ENCODE data around the gene KIAA1586.
A peak's percentile ranks its signal among the peaks of the same experiment; 100 is the strongest.
"Not testable (repeated sequence)": the region's sequence is repeated elsewhere in the genome, so short reads cannot be mapped to it uniquely, and the experiment has no call there.

The KIAA1586 gene

GRCh38 chr6:57046332-57047256 is at the start of gene KIAA1586:
KIAA1586 (plus strand) TSS chr6:57046693; CDS start chr6:57046756, 63 bp downstream.
- peak; percentile 97 for DNase-seq

- DNase-seq = no peak
Observed at GRCh38 chr6:56999049-56999448, 47.4 kb upstream of the KIAA1586 start.

- DNase-seq = not testable (repeated sequence)
Observed at GRCh38 chr6:56999748-57000147, 46.7 kb upstream of the KIAA1586 start.

- no peak for DNase-seq
Observed at GRCh38 chr6:57002197-57002596, 44.3 kb upstream of the KIAA1586 start.

- no peak for DNase-seq
Observed at GRCh38 chr6:57004292-57004691, 42.2 kb upstream of the KIAA1586 start.

- DNase-seq = no peak
Observed at GRCh38 chr6:57006101-57006500, 40.4 kb upstream of the KIAA1586 start.

GRCh38 chr6:57008069-57008468 is 38.4 kb upstream of the KIAA1586 start:
- not testable (repeated sequence) for DNase-seq

- DNase-seq = peak; percentile 38
Observed at GRCh38 chr6:57013521-57013926, 33.0 kb upstream of the KIAA1586 start.

- DNase-seq = peak; percentile 72
Observed at GRCh38 chr6:57017069-57017468, 29.4 kb upstream of the KIAA1586 start.

GRCh38 chr6:57017841-57018240 is 28.7 kb upstream of the KIAA1586 start:
- DNase-seq = peak; percentile 19

- DNase-seq = peak; percentile 34
Observed at GRCh38 chr6:57019434-57019833, 27.1 kb upstream of the KIAA1586 start.

- peak; percentile 86 for DNase-seq
Observed at GRCh38 chr6:57021086-57021720, 25.3 kb upstream of the KIAA1586 start.

GRCh38 chr6:57024321-57024720 is 22.2 kb upstream of the KIAA1586 start:
- no peak for DNase-seq

GRCh38 chr6:57024775-57025174 is 21.7 kb upstream of the KIAA1586 start:
- DNase-seq = no peak

- DNase-seq = no peak
Observed at GRCh38 chr6:57026001-57026400, 20.5 kb upstream of the KIAA1586 start.

GRCh38 chr6:57027301-57027700 is 19.2 kb upstream of the KIAA1586 start:
- DNase-seq = no peak

GRCh38 chr6:57029213-57029612 is 17.3 kb upstream of the KIAA1586 start:
- DNase-seq = no peak

- DNase-seq = no peak
Observed at GRCh38 chr6:57033228-57033627, 13.3 kb upstream of the KIAA1586 start.

- no peak for DNase-seq
Observed at GRCh38 chr6:57035549-57035948, 10.9 kb upstream of the KIAA1586 start.

GRCh38 chr6:57038906-57039305 is 7.6 kb upstream of the KIAA1586 start:
- no peak for DNase-seq

GRCh38 chr6:57040011-57040410 is 6.5 kb upstream of the KIAA1586 start:
- DNase-seq = peak; percentile 62

- not testable (repeated sequence) for DNase-seq
Observed at GRCh38 chr6:57044061-57044460, 2.4 kb upstream of the KIAA1586 start.

- no peak for DNase-seq
Observed at GRCh38 chr6:57044568-57044967, 1.9 kb upstream of the KIAA1586 start.

- not testable (repeated sequence) for DNase-seq
Observed at GRCh38 chr6:57047257-57047585, 728 bp downstream of the KIAA1586 start.
